Right lobe of liver (tissue), 4 donors: Measurements from ENCODE around the gene TMEM134.

Experiments used
- CTCF ChIP-seq, 4 donors: fragments of 200-600 bp in 3 of 4; fragments of 450-650 bp in 1 of 4; IDR thresholded peaks; one replicate each; pipeline versions ENCODE4 v1.5.1 to v1.8.0; 2016 to 2022; ENCODE audit warnings: antibody characterized with exemption in 4 of 4, mild to moderate bottlenecking in 2 of 4
- POLR2A ChIP-seq: fragments of 450-650 bp; IDR thresholded peaks from one replicate; pipeline ENCODE4 v1.6.1; 2017; ENCODE audit warnings: antibody characterized with exemption, mild to moderate bottlenecking
- donor health status: DM: no; HTN: no; CAD: no.
- donor health status: DM: no; HTN: no; CAD: no.
- donor health status: DM: no; HTN: yes; CAD: no.

GRCh38 chr11:67450796-67451657, 18.0 kb downstream of the TMEM134 start:
- TF ChIP-seq POLR2A (no peak), CTCF (IDR thresholded peaks at IDR 0.05) (no peak)
